ENCODE data around the gene HIKESHI.
"Not testable (repeated sequence)": the region's sequence is repeated elsewhere in the genome, so short reads cannot be mapped to it uniquely, and the experiment has no call there.

HIKESHI gene, protein sequence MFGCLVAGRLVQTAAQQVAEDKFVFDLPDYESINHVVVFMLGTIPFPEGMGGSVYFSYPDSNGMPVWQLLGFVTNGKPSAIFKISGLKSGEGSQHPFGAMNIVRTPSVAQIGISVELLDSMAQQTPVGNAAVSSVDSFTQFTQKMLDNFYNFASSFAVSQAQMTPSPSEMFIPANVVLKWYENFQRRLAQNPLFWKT

GRCh38 chr11:86302092-86302793, at the start of gene HIKESHI:
Gene HIKESHI, plus strand, starts transcription at chr11:86302240. Its CDS starts 209 bp downstream, at chr11:86302449.
- peak; percentile 75 to 87 for DNase-seq (ENCODE audit: low read depth in 2 of 2)

DNA sequence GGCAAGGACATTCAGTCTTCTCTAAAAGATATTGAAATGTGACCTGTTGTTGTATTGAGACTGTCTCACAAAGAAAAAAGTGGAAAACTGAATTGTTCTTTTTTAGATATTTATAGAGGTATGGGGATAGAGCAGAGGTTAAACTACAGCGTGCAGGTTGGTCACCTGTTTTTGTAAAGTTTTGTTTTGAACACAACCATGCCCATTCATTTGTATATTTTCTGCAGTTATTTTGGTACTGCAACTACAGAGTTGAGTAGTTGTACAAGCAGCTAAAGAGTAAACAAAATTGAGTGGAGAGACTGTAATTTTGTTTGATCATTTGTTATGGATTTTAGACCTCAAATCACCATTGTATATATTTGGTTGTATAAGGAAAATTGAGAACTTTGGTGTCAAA, 46.1 kb upstream of the HIKESHI start:
- DNase-seq (ENCODE audit: low read depth in 2 of 2): no peak

DNA sequence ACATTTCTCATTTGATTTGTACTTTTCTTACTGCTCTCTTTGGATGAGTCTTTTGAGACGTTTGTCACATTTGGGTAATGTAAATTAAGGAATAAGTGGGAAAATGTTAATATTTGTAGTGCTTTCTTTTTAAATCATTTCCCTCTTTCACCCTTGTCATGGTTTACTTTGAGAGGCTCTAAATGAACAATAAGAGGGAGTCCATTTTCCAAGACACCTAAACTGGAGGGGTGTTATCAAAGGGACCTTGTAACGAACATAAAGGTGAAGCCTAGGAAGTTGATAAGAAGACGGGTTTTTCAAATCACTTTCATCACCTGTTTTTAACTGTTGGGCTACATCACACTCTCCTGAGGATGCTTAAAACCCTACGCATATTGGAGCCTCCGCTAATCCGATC, 45.4 kb upstream of the HIKESHI start:
- DNase-seq (ENCODE audit: low read depth in 2 of 2): no peak

DNA sequence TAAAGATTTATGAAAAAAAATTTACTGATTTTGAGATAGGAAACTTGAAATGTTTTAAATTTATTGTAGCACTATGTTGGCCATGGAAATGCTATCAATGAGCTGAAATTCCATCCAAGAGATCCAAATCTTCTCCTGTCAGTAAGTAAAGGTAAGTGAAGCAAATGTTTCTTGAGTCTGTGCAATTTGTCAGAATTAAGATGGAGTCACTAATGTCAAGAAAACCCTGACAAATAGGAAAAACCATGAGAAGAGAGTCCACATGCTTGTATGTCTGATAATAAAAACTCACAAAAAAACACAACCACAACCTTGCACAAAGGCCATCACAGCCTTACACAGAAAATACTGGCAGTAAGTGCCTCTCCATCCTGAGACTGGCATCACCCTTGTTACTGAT, 44.6 kb upstream of the HIKESHI start:
- no peak for DNase-seq (ENCODE audit: low read depth in 2 of 2)

DNA sequence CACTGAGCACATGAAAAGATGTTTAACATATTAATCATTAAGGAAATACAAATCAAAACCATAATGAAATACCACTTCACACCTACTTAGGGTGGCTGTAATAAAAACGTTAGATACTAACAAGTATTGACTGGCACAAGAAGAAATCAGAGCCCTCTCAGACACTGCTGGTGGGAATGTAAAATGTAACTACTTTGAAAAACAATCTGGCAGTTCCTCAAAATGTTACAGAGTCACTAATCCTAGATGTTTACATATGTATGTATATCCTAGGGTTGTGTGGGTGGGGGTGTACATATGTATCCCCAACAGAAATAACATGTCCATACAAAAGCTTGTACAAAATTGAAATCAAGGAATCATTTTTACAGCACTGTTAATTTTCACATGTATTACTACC, 42.3 kb upstream of the HIKESHI start:
- DNase-seq (ENCODE audit: low read depth in 2 of 2): no peak

GRCh38 chr11:86261328-86261727, 40.7 kb upstream of the HIKESHI start:
- no peak for DNase-seq (ENCODE audit: low read depth in 2 of 2)

- DNase-seq (ENCODE audit: low read depth in 2 of 2): no peak
These were observed 39.7 kb upstream of the HIKESHI start for GRCh38 chr11:86262387-86262786.

DNA sequence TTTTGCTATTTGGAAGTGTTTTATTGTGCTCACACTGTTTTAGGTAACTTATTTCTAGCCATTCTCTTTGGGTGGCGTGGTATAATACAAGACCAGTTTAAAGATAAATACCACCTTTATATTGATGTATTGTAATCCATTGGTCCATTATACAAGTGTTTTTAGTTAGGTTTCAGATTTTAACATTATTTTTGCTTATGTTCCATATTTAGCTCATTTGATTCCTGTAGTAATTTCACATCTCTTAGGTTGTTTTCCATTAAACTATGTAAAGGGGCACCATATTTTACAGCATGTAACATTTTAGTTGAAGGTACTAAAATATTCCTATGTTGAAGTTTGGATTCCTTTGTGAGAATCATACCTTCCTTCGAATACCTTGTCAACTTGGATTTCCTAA, 37.4 kb upstream of the HIKESHI start:
- DNase-seq (ENCODE audit: low read depth in 2 of 2): no peak

GRCh38 chr11:86265194-86265593, 36.8 kb upstream of the HIKESHI start:
- DNase-seq (ENCODE audit: low read depth in 2 of 2): no peak

- no peak for DNase-seq (ENCODE audit: low read depth in 2 of 2)
These were observed 32.4 kb upstream of the HIKESHI start for GRCh38 chr11:86269645-86270044.

DNA sequence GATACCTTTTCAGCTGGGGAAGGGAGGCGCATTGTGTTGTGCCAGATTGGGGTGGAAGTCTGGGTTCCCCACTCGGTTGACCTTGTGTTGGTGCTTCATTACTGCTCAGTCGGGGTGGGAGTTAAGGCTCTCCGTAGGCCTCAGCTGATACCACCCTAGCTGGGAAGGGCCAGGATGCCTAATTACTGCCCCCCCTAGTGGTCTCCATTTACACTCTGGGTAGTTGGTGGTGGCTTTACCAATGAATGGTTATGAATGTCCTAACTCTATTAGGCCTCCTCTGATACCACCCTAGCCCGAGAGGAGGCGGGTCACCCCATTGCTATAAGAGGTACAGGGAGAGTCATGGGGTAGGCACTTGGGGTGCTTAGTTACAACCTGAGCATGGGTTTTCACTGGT, 27.5 kb upstream of the HIKESHI start:
- DNase-seq (ENCODE audit: low read depth in 2 of 2): no peak

GRCh38 chr11:86274999-86275398, 27.0 kb upstream of the HIKESHI start:
- DNase-seq (ENCODE audit: low read depth in 2 of 2): no peak

DNA sequence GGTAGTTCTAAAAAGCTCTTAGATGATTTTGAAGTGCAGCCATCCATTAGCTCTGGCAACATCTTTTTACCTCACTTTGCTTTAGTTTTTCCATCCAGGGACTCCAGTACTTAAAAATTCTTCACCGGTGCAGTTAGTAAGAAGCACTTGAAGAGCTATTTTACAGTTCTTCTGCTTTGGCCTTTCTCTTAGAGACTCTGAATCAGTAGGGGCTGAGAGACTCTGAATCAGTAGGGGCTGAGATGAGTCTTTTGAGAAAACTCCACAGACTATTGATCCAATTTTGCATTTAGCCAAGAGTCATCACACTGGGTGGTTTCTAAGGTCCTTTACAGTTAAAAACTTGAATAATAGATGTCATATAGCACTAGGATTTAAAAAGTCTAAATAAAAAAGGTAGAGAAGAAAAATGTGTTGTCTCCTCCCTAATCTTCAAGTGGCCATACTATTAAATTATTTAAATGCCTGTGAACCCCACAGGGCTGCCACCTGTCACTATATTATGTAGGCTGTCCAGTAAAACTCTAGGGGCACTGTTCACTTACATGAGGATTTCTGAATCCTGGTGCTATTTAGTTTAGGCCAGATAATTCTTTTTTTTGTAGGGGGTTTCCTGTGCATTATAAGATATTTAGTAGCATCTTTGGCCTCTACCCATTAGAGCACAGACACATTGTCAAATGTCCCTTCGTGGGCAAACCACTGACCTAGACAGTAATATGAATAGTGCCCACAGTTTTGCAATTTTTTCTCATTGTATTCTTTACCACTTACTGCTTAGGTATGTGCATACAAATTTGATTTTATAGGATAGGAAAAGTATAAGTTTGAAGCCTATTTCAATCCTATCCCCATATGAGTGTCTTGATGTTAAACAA, 26.3 kb upstream of the HIKESHI start:
- no peak for DNase-seq (ENCODE audit: low read depth in 2 of 2)

GRCh38 chr11:86277741-86278140, 24.3 kb upstream of the HIKESHI start:
- no peak for DNase-seq (ENCODE audit: low read depth in 2 of 2)

- DNase-seq (ENCODE audit: low read depth in 2 of 2): no peak
These were observed 23.8 kb upstream of the HIKESHI start for GRCh38 chr11:86278226-86278625.

- no peak for DNase-seq (ENCODE audit: low read depth in 2 of 2)
These were observed 22.3 kb upstream of the HIKESHI start for GRCh38 chr11:86279747-86280146.

DNA sequence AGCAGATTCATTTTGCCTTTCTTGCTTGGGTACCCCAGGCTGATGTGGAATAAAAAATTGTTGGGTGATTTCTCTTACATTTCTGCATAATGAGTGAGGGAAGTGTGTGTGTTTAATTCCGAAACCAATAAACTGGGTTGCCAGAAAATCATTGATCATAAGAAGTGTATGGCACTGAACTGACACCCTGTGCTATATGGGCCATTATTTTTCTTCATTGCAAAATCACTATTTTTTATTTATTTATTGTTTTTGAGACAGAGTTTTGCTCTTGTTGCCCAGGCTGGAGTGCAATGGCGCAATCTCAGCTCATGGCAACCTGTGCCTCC, 14.6 kb upstream of the HIKESHI start:
- DNase-seq (ENCODE audit: low read depth in 2 of 2): no peak

- DNase-seq (ENCODE audit: low read depth in 2 of 2): no peak
These were observed 13.1 kb upstream of the HIKESHI start for GRCh38 chr11:86288776-86289507.

GRCh38 chr11:86289508-86290280, 12.3 kb upstream of the HIKESHI start:
- not testable (repeated sequence) for DNase-seq (ENCODE audit: low read depth in 2 of 2)

- DNase-seq (ENCODE audit: low read depth in 2 of 2): peak; percentile 9 to 45
These were observed 10.4 kb upstream of the HIKESHI start for GRCh38 chr11:86291466-86292262.

All from stimulated activated CD8-positive, alpha-beta memory T cell treated with anti-CD3 and anti-CD28 coated beads, Interleukin-15, amount 100 ng/mL, for 4 hours (primary cell).